Stimulated activated CD8-positive, alpha-beta memory T cell treated with anti-CD3 and anti-CD28 coated beads, Interleukin-15, amount 100 ng/mL, for 1 hour (primary cell): ENCODE measurements around the gene TCF7.
A peak's percentile ranks its signal among the peaks of the same experiment; 100 is the strongest.

Source experiments
- DNase-seq: peaks from one replicate; pipeline ENCODE4 v3.0.0-alpha.2; 2020; ENCODE audit warnings: low read depth

The TCF7 gene

GRCh38 chr5:134113902-134114875 lies at the start of gene TCF7:
TCF7 (plus strand) TSS chr5:134114681; CDS start chr5:134114907, 226 bp downstream.
- no peak for DNase-seq

DNA sequence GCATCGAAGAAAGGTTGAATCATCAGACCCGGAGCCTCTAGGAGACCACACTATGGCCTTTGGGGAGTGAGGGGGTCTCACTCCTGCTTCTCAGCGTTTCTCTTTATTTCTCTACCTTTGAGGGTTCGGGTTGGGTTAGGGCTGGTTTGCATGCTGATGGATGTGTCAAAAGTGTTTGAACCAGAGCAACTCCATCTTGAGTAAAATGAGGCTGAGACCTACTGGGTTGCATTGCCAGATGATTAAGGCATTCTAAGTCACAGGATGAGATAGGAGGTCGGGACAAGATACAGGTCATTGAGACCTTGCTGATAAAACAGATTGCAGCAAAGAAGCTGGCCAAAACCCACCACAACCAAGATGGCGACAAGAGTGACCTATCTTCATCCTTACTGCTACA lies 44.9 kb upstream of the TCF7 start:
- DNase-seq, result no peak

DNA sequence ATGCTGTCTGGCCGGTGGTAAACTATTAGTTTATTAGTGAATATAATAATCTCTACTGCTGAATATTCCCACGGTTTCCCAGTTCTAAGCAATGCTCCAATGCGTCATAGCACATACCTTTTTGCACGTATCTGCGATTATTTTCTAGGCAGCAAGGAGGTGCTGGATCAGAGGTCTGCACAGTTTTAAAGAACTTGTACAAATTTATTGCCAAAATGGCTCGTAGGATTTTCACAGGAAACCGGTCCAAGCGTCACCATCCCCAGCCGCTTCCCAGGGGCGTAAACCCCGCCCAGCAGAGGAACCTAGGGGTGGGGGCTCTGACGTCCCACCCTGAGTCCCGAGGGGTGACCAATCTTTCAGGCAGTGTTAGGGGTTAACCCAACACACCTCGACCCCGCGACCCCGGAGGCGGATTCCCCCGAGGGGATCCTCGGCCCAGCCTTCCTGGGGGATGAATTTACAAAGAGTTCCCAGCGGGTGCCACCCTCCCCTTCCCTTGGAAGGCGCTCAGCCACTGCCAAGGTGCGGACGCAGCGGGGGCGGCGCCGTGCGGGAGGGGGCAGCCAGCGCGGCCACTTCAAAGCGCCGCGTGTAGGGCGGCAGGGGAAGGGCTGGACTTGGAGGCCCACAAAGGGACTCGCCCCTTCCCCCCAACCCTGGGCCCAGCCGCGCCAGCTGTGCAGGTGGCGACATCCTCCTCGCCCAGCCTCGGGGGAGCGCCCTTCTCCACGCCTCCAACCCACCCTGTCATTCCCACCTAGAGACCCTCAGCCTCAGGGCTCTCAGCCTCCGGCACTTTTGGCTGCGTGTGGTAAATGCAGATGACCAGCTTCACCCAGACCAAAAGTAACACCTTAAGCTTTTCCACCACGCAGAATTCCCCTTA lies 43.5 kb upstream of the TCF7 start:
- DNase-seq, result no peak

GRCh38 chr5:134071614-134072207 lies 42.8 kb upstream of the TCF7 start:
- DNase-seq, result no peak

- DNase-seq, result no peak
Observed at GRCh38 chr5:134072471-134073210, 41.8 kb upstream of the TCF7 start.

DNA sequence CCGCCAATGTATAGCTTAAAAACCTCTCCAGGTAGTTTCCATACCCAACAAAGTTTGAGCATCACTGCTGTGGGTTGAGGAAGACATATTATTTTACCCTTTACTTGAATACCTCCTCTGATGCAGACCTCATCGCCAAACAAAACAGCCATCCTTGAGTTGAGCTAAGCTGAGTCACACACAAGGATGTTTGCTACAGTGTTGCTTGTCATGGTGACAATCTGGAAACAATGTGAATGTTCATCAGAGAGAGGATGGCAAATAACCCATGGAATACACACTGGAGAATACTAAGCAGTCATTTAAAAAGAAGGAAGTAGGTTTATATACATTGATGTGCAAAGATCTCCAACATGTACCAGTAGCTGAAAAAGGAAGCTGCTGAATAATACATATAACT lies 41.1 kb upstream of the TCF7 start:
- no peak for DNase-seq

- DNase-seq, result no peak
Observed at GRCh38 chr5:134075102-134075501, 39.4 kb upstream of the TCF7 start.

- DNase-seq, result no peak
Observed at GRCh38 chr5:134077926-134078580, 36.4 kb upstream of the TCF7 start.

GRCh38 chr5:134079748-134080581 lies 34.5 kb upstream of the TCF7 start:
- DNase-seq, result peak; percentile 47

- no peak for DNase-seq
Observed at GRCh38 chr5:134082264-134082992, 32.1 kb upstream of the TCF7 start.

- no peak for DNase-seq
Observed at GRCh38 chr5:134083517-134083916, 31.0 kb upstream of the TCF7 start.

DNA sequence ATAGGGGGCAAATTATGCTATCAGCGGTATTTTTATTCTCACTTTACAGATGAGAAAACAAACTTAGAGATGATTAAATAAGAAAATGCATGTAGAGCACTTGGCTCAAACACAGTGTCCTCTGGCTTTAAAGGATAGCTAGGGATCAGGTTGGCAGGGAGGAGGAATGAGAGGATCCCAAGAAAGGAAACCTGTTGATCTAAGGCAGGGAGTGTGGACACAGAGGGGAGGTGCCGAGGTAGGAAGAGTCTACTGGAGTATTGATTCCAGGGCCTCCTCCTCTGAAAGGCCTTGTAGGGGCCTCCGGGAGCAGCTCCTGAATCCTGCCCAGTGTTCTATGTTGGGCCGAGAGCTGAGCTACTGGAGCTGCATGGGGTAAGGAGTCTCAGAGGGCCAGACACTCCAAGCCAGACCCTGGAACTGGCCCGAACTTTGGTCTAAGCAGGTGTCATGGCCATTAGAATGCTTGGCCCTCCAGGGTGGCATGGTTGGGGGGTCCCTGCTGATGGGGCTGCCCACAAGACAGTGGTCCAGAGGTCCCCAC lies 30.4 kb upstream of the TCF7 start:
- no peak for DNase-seq

- DNase-seq, result no peak
Observed at GRCh38 chr5:134084570-134084969, 29.9 kb upstream of the TCF7 start.

GRCh38 chr5:134085411-134085810 lies 29.1 kb upstream of the TCF7 start:
- DNase-seq, result no peak

GRCh38 chr5:134086225-134086942 lies 28.1 kb upstream of the TCF7 start:
- no peak for DNase-seq

DNA sequence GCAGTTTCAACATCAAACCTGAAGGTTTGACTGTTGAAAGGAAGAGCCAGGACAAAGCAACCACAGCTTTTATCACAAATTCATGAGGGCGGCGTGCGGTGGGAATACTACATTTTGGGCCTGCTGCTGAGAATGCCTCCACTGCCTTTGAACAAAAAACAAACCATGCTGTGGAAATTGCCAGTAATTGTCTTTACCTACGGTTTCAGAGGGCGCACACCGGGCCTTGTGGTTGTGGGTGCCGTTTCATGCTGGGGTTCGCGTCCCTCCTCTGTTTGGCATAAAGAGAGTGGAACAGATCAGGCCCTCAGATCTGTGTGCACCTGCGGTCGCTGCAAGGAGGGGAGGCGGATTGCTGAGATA lies 27.6 kb upstream of the TCF7 start:
- peak; percentile 60 for DNase-seq

- no peak for DNase-seq
Observed at GRCh38 chr5:134088291-134088690, 26.2 kb upstream of the TCF7 start.

- no peak for DNase-seq
Observed at GRCh38 chr5:134088994-134089560, 25.4 kb upstream of the TCF7 start.
